ENCODE data around the gene TCERG1L. TPM values are rescaled to one million over a fixed set of nuclear protein-coding genes. Genes with fewer than 3 reads are reported as not detected.

Gene TCERG1L
- total RNA-seq, 1 donor from 2014 or later = not detected

GRCh38 chr10:131247873-131248272, 63.6 kb downstream of the TCERG1L start:
- no peak for ATAC-seq
- Histone ChIP-seq H3K27ac (no peak overlapping the region), H3K9me3 (no peaks in the 10 kb centered on the region), H3K4me1 (no peaks in the 10 kb centered on the region), H3K36me3 (no peaks in the 10 kb centered on the region), H3K4me3 (no peak overlapping the region), H3K27me3 (ENCODE audit: low read depth) (peaks cover 21% of the 10 kb centered on the region)
- TF ChIP-seq CTCF (IDR thresholded peaks at IDR 0.05) = no peak
- intact Hi-C loops (cut with DNase I) = no loop called here
- DNase-seq = no peak

- intact Hi-C loops (cut with DNase I) = no loop called here
- no peak for DNase-seq
- Histone ChIP-seq H3K27me3 (ENCODE audit: low read depth) (peaks cover 18% of the 10 kb centered on the region), H3K9me3 (no peaks in the 10 kb centered on the region), H3K4me3 (no peak overlapping the region), H3K4me1 (no peaks in the 10 kb centered on the region), H3K36me3 (no peaks in the 10 kb centered on the region), H3K27ac (no peak overlapping the region)
- no peak for TF ChIP-seq CTCF (IDR thresholded peaks at IDR 0.05)
- ATAC-seq = no peak
Measured at GRCh38 chr10:131246775-131247174, 64.7 kb downstream of the TCERG1L start.

GRCh38 chr10:131246089-131246488, 65.4 kb downstream of the TCERG1L start:
- Histone ChIP-seq H3K4me3 (no peak overlapping the region), H3K27me3 (ENCODE audit: low read depth) (peaks cover 12% of the 10 kb centered on the region), H3K9me3 (no peaks in the 10 kb centered on the region), H3K4me1 (no peaks in the 10 kb centered on the region), H3K27ac (no peak overlapping the region), H3K36me3 (no peaks in the 10 kb centered on the region)
- DNase-seq (no peak), ATAC-seq (no peak)
- intact Hi-C loops (cut with DNase I) = no loop called here
- TF ChIP-seq CTCF (IDR thresholded peaks at IDR 0.05) = no peak

GRCh38 chr10:131245475-131246059, 66.0 kb downstream of the TCERG1L start:
- H3K36me3 ChIP-seq = no peaks in the 10 kb centered on the region
- no peaks in the 10 kb centered on the region for H3K4me1 ChIP-seq
- intact Hi-C loops (cut with DNase I) = no loop called here
- no peaks in the 10 kb centered on the region for H3K9me3 ChIP-seq
- no peak overlapping the region for H3K4me3 ChIP-seq
- H3K27ac ChIP-seq = no peak overlapping the region
- H3K27me3 ChIP-seq (ENCODE audit: low read depth) = peaks cover 12% of the 10 kb centered on the region
- DNase-seq = peak; percentile 42
- no peak for ATAC-seq
- no peak for TF ChIP-seq CTCF (IDR thresholded peaks at IDR 0.05)

GRCh38 chr10:131244836-131245235, 66.7 kb downstream of the TCERG1L start:
- Histone ChIP-seq H3K27me3 (ENCODE audit: low read depth) (peaks cover 11% of the 10 kb centered on the region), H3K9me3 (no peaks in the 10 kb centered on the region), H3K4me1 (no peaks in the 10 kb centered on the region), H3K27ac (no peak overlapping the region), H3K36me3 (no peaks in the 10 kb centered on the region), H3K4me3 (no peak overlapping the region)
- ATAC-seq (no peak), DNase-seq (no peak)
- intact Hi-C loops (cut with DNase I) = no loop called here
- no peak for TF ChIP-seq CTCF (IDR thresholded peaks at IDR 0.05)
